ENCODE data around the gene GATM. TPM values are rescaled to one million over a fixed set of nuclear protein-coding genes. Genes with fewer than 3 reads are reported as not detected.
"Not testable (repeated sequence)": the region's sequence is repeated elsewhere in the genome, so short reads cannot be mapped to it uniquely, and the experiment has no call there.

GATM gene
- total RNA-seq, 4 donors from 2014 or later, result 159 to 195 (median 172) TPM

DNA sequence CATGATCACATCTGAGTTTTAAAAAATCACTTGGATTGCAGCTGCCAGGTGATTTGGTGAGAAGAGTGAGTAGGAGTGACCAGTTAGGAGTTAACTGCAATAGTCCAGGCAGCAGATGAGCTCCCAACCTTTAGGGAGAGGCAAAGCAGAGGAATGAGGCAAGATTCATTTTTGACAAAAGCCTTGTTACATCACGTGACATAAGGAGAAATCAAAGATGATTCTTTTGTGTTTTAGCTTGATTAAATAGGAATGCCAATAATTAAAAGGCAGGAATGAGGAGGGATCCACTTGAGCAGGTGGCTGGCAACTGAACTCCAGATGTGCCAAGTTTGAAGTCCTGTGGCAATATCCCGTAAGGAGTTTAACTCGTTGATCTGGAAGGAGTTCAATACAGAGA is 2.5 kb downstream of the GATM start:
- WGBS, result 66% methylated on average over 3 of the region's 3 CpGs
- TF ChIP-seq POLR2A (IDR thresholded peaks at IDR 0.05), result no peak
- TF ChIP-seq, protein P1, sequence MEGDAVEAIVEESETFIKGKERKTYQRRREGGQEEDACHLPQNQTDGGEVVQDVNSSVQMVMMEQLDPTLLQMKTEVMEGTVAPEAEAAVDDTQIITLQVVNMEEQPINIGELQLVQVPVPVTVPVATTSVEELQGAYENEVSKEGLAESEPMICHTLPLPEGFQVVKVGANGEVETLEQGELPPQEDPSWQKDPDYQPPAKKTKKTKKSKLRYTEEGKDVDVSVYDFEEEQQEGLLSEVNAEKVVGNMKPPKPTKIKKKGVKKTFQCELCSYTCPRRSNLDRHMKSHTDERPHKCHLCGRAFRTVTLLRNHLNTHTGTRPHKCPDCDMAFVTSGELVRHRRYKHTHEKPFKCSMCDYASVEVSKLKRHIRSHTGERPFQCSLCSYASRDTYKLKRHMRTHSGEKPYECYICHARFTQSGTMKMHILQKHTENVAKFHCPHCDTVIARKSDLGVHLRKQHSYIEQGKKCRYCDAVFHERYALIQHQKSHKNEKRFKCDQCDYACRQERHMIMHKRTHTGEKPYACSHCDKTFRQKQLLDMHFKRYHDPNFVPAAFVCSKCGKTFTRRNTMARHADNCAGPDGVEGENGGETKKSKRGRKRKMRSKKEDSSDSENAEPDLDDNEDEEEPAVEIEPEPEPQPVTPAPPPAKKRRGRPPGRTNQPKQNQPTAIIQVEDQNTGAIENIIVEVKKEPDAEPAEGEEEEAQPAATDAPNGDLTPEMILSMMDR (IDR thresholded peaks at IDR 0.05), result no peak
- TF ChIP-seq POLR2AphosphoS5 (IDR thresholded peaks at IDR 0.05), result no peak
- TF ChIP-seq EP300 (IDR thresholded peaks at IDR 0.05), result no peak
- DNase-seq (ENCODE audit: low spot score in 2 of 2), result no peak
- Histone ChIP-seq H3K27me3 (no peaks in the 10 kb centered on the region), H3K27ac (no peak overlapping the region), H3K9me3 (no peaks in the 10 kb centered on the region), H3K4me3 (no peak overlapping the region), H3K36me3 (no peaks in the 10 kb centered on the region), H3K4me1 (peaks cover 29% of the 10 kb centered on the region)

DNA sequence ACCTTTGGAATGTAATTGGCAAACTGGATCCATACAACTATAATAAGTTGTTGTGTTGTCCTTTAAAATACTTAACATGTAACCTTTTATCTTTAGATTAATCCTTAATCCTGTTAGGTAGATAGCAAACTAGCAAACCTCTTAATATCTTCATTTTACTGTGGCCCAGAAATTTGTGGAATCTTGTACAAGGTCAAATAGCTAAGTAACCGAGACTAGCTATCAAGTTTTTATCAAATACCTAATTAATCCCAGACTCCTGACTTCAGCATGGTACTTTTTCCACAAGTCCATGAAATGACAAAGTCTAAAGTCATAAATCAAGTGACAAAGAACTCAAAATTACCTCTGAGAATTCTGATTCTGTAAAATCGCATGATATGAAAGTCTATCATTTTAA is 4.4 kb downstream of the GATM start:
- Histone ChIP-seq H3K36me3 (peaks cover 4% of the 10 kb centered on the region), H3K27ac (no peak overlapping the region), H3K27me3 (no peaks in the 10 kb centered on the region), H3K9me3 (no peaks in the 10 kb centered on the region), H3K4me3 (no peak overlapping the region), H3K4me1 (peaks cover 28% of the 10 kb centered on the region)
- no peak for DNase-seq (ENCODE audit: low spot score in 2 of 2)
- 80% methylated on average over 2 of the region's 2 CpGs for WGBS
- TF ChIP-seq POLR2A (IDR thresholded peaks at IDR 0.05) (no peak), POLR2AphosphoS5 (IDR thresholded peaks at IDR 0.05) (no peak), EP300 (IDR thresholded peaks at IDR 0.05) (no peak)
- TF ChIP-seq, protein P1 (IDR thresholded peaks at IDR 0.05), result no peak

DNA sequence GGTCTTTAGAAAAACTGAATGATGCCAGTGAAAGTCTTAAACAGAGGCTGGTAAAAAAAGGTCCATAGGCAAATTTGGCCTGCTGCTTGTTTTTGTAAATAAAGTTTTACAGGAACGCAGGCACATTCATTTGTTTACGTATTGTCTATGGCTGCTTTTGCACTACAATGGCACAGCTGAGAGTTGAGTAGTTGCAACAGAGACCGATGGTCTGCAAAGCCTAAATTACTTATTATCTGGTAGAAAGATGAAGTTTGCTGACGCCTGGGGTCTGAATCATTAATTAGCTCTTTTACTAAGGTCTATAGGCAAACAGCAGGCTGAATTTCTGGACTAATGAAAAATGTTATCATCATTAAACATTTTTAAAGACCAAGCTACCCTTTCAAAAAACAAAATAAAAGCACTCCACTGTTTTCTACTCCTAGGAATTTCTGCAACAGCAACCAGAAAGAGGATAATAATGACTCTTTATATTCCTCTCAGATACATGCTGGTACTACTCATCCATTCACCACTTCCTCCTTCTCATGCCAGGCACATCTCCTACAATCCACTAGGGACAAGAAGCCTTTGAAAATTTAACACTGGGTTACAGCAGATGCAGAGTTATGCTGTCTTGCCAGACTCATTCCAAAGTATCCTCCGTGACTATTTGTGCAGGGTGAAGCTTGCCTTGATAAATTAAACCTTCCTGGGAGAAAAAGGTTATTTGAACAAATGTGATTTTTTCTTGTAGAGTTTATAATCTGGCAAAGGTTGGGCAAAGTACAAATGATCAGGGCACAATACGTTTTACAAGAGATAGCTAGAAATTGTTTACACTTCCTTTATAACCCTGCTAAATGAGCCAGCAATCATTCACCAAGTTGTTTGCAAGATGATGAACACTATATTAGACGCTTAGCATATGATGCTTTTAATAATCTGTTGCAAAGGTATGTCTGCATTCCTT is 6.0 kb downstream of the GATM start:
- TF ChIP-seq, protein P1 (IDR thresholded peaks at IDR 0.05), result peak in 1 of 2 donors; percentile 8
- no peak for TF ChIP-seq EP300 (IDR thresholded peaks at IDR 0.05)
- peaks cover 13% of the 10 kb centered on the region for H3K4me1 ChIP-seq
- no peak overlapping the region for H3K27ac ChIP-seq
- no peaks in the 10 kb centered on the region for H3K27me3 ChIP-seq
- peaks cover 9% of the 10 kb centered on the region for H3K36me3 ChIP-seq
- H3K9me3 ChIP-seq, result no peaks in the 10 kb centered on the region
- WGBS, result 75% methylated on average over 7 of the region's 7 CpGs
- no peak for DNase-seq (ENCODE audit: low spot score in 2 of 2)
- H3K4me3 ChIP-seq, result no peak overlapping the region

DNA sequence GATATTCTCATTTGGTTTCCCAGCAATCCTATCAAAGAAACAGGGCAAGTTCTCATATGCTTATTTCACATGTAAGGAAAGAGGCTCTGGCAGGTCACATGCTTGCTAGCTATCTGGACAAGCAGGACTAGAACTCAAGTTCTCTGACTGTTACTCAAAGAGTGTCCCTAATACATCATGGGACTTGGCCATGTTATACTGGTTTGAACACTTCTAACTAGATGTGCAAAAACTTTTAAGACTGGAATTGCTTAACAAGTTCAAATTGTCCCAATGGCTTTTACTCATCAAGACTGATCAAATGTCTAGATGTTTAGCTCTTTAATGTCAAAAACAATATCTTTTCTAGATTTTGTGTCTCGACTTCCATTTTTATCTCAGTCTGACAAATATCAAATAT is 6.8 kb downstream of the GATM start:
- H3K9me3 ChIP-seq, result no peaks in the 10 kb centered on the region
- no peak overlapping the region for H3K27ac ChIP-seq
- 86% methylated on average over 1 of the region's 1 CpG for WGBS
- TF ChIP-seq POLR2A (IDR thresholded peaks at IDR 0.05) (no peak), EP300 (IDR thresholded peaks at IDR 0.05) (no peak), POLR2AphosphoS5 (IDR thresholded peaks at IDR 0.05) (no peak)
- TF ChIP-seq, protein P1 (IDR thresholded peaks at IDR 0.05), result no peak
- no peak overlapping the region for H3K4me3 ChIP-seq
- H3K4me1 ChIP-seq, result peaks cover 6% of the 10 kb centered on the region
- peaks cover 9% of the 10 kb centered on the region for H3K36me3 ChIP-seq
- no peak for DNase-seq (ENCODE audit: low spot score in 2 of 2)
- H3K27me3 ChIP-seq, result no peaks in the 10 kb centered on the region

DNA sequence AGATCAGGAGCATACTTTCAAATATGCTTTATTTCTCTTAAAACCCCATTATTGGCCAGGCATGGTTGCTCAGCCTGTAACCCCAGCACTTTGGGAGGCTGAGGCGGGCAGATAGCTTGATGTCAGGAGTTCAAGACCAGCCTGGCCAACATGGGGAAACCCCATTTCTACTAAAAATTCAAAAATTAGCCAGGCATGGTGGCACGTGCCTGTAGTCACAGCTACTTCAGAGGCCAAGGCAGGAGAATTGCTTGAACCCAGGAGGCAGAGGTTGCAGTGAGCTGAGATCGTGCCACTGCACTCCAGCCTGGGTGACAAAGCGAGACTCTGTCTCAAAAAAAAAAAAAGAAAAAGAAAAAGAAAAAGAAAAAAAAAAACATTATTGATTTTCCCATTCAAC is 8.3 kb downstream of the GATM start:
- not testable (repeated sequence) for H3K27me3 ChIP-seq; DNase-seq (ENCODE audit: low spot score in 2 of 2); H3K9me3 ChIP-seq; H3K27ac ChIP-seq; H3K4me1 ChIP-seq; H3K4me3 ChIP-seq
- WGBS, result 94% methylated on average over 4 of the region's 4 CpGs
- H3K36me3 ChIP-seq, result peaks cover 19% of the 10 kb centered on the region

DNA sequence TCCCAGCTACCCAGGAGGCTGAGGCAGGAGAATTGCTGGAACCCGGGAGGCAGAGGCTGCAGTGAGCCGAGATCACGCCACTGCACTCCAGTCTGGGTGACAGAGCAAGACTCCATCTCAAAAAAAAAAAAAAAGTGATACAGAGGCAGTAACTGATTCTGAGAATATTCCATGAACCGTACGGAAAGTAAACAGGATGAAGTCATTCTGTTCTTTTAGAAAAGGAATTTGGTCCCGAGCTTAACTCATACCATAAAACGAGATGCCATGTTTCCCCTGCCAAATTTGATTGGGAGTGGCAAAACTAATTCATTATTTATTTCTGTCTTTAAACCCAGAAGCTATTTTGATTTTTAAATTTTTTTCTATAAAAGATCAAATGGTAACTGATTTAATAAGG is 11.1 kb downstream of the GATM start:
- H3K36me3 ChIP-seq, result peaks cover 38% of the 10 kb centered on the region
- H3K4me3 ChIP-seq; H3K9me3 ChIP-seq; H3K27ac ChIP-seq; H3K4me1 ChIP-seq; DNase-seq (ENCODE audit: low spot score in 2 of 2); H3K27me3 ChIP-seq: not testable (repeated sequence)
- 50% methylated on average over 7 of the region's 7 CpGs for WGBS

Measured in suprapubic skin (tissue), 4 donors.